MM.1S (cell line): ENCODE measurements around the gene NTM.

ENCODE experiments used
- EZH2phosphoT487 ChIP-seq: fragments of 300-600 bp; sonication (generic); IDR thresholded peaks from 2 replicates; pipeline ENCODE4 v1.6.1; 2018; ENCODE audit warnings: antibody characterized with exemption, low read length
- TF ChIP-seq, protein P1 (sequence below): fragments of 300-600 bp; sonication (generic); IDR thresholded peaks from 2 replicates; pipeline ENCODE4 v1.5.1; 2016; ENCODE audit warnings: antibody characterized with exemption, low read length, mixed read lengths

DNA sequence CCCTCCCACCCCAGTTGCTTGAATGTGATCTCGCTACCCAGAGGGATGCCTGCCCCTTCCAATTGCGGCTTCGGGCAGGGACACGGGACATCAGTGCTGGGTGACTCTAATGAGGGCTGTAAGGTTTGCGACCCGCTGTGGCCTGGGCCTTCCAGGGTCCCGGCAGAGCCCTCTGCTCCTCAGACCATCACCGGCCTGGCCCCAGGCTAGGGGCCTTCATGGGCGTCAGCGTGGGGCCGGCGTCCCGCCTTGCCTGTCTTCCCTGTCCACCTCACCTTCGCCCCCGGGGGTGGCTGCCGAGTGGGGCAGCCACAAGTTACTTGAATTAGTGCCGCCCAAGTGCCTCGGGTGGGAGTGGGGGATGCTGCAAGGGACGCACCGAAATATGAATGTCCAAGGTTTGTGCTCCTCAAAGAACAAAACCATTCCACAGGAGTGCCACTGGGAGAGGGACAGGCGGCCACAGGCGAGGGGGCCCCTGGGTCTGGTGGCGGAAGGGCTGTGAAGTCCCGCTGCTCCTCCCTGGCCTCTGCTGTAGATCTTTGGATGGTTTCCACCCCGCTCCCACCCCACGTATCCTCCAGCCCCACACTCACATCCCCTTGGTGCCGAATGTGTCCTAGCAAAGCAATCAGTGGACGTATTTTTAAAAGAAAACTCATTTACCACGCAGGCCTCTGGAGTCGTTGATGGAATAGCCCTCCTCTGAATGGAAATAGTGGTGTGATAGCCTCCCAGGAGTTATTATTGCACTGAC is 317.1 kb downstream of the NTM start:
- TF ChIP-seq, protein P1, sequence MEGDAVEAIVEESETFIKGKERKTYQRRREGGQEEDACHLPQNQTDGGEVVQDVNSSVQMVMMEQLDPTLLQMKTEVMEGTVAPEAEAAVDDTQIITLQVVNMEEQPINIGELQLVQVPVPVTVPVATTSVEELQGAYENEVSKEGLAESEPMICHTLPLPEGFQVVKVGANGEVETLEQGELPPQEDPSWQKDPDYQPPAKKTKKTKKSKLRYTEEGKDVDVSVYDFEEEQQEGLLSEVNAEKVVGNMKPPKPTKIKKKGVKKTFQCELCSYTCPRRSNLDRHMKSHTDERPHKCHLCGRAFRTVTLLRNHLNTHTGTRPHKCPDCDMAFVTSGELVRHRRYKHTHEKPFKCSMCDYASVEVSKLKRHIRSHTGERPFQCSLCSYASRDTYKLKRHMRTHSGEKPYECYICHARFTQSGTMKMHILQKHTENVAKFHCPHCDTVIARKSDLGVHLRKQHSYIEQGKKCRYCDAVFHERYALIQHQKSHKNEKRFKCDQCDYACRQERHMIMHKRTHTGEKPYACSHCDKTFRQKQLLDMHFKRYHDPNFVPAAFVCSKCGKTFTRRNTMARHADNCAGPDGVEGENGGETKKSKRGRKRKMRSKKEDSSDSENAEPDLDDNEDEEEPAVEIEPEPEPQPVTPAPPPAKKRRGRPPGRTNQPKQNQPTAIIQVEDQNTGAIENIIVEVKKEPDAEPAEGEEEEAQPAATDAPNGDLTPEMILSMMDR, result no peak
- TF ChIP-seq EZH2phosphoT487, result no peak
